Loucy (cell line): ENCODE data around the gene MKLN1.
"Not testable (repeated sequence)": the region's sequence is repeated elsewhere in the genome, so short reads cannot be mapped to it uniquely, and the experiment has no call there.

Experiments used
- H2AFZ ChIP-seq: fragments of 200-600 bp; sonication (generic); 2 replicates; pipeline ENCODE4 v1.6.0; 2016; ENCODE audit warnings: antibody characterized with exemption, mild to moderate bottlenecking, low read length, moderate library complexity
- H3F3A ChIP-seq: fragments of 200-600 bp; 2 replicates; pipeline ENCODE4 v1.6.0; 2016; ENCODE audit warnings: antibody characterized with exemption, low read depth, mild to moderate bottlenecking
- H3K27me3 ChIP-seq: fragments of 200-600 bp; sonication (generic); 2 replicates; pipeline ENCODE4 v1.6.1; 2014; ENCODE audit warnings: low read length, mild to moderate bottlenecking; ENCODE audit not compliant: insufficient read depth, poor library complexity, severe bottlenecking
- H3K36me3 ChIP-seq: fragments of 200-600 bp; sonication (generic); 2 replicates; pipeline ENCODE4 v1.6.1; 2016; ENCODE audit warnings: low read length; ENCODE audit not compliant: insufficient read depth
- H3K4me1 ChIP-seq: fragments of 200-600 bp; sonication (generic); 2 replicates; pipeline ENCODE4 v1.5.1; 2014; ENCODE audit warnings: low read length, mild to moderate bottlenecking; ENCODE audit not compliant: insufficient read depth, poor library complexity, severe bottlenecking
- H3K4me2 ChIP-seq: fragments of 200-600 bp; sonication (generic); 2 replicates; pipeline ENCODE4 v1.6.0; 2014; ENCODE audit warnings: antibody characterized with exemption, low read length, low read depth, mild to moderate bottlenecking; ENCODE audit not compliant: poor library complexity, severe bottlenecking
- H3K4me3 ChIP-seq: fragments of 200-600 bp; sonication (generic); 2 replicates; pipeline ENCODE4 v1.5.1; 2014; ENCODE audit warnings: low read length, mild to moderate bottlenecking, mixed read lengths; ENCODE audit not compliant: poor library complexity, severe bottlenecking
- H3K79me2 ChIP-seq: fragments of 200-600 bp; sonication (generic); 2 replicates; pipeline ENCODE4 v1.6.1; 2014; ENCODE audit warnings: low read length; ENCODE audit not compliant: insufficient read depth
- H3K9ac ChIP-seq: fragments of 200-600 bp; sonication (generic); 2 replicates; pipeline ENCODE4 v1.6.0; 2014; ENCODE audit warnings: mild to moderate bottlenecking, low read depth, low read length, moderate library complexity; ENCODE audit not compliant: poor library complexity, severe bottlenecking
- H3K9me2 ChIP-seq: fragments of 200-600 bp; sonication (generic); replicated peaks from 2 replicates; pipeline ENCODE4 v1.6.1; 2016; ENCODE audit warnings: low read depth, low read length, mixed read lengths
- H3K9me3 ChIP-seq: fragments of 200-600 bp; sonication (generic); 2 replicates; pipeline ENCODE4 v1.6.1; 2014; ENCODE audit warnings: mild to moderate bottlenecking, antibody characterized with exemption, low read length, low read depth; ENCODE audit not compliant: insufficient read depth
- H4K20me1 ChIP-seq: fragments of 200-600 bp; sonication (generic); 2 replicates; pipeline ENCODE4 v1.6.0; 2014; ENCODE audit warnings: antibody characterized with exemption, low read length, mild to moderate bottlenecking; ENCODE audit not compliant: insufficient read depth, poor library complexity, severe bottlenecking
- CTCF ChIP-seq: fragments of 200-600 bp; sonication (generic); conservative IDR thresholded peaks from 2 replicates; pipeline ENCODE4 v1.5.1; 2014; ENCODE audit warnings: mild to moderate bottlenecking, antibody characterized with exemption, low read length
- EZH2phosphoT487 ChIP-seq: fragments of 200-600 bp; IDR thresholded peaks from 2 replicates; pipeline ENCODE4 v1.6.1; 2018; ENCODE audit warnings: antibody characterized with exemption, mild to moderate bottlenecking, moderate library complexity, borderline replicate concordance

The MKLN1 gene

GRCh38 chr7:131331806-131332205 lies 4.1 kb downstream of the MKLN1 start:
- H3K4me2 ChIP-seq, result peak overlapping the region; percentile 91
- peaks cover 2% of the 10 kb centered on the region; the same call in 1 of the 2 replicates for H3K36me3 ChIP-seq
- H3K4me1 ChIP-seq, result peaks cover 46% of the 10 kb centered on the region
- H3F3A ChIP-seq, result no peaks in the 10 kb centered on the region
- H2AFZ ChIP-seq, result no peak overlapping the region
- H3K79me2 ChIP-seq, result peaks cover 89% of the 10 kb centered on the region
- peaks cover 4% of the 10 kb centered on the region for H3K27me3 ChIP-seq
- H3K9me3 ChIP-seq, result peaks cover 4% of the 10 kb centered on the region
- peaks cover 76% of the 10 kb centered on the region for H4K20me1 ChIP-seq
- TF ChIP-seq CTCF (no peak), EZH2phosphoT487 (no peak)
- peak overlapping the region; percentile 45 for H3K4me3 ChIP-seq
- no peaks in the 10 kb centered on the region for H3K9me2 ChIP-seq
- no peak overlapping the region for H3K9ac ChIP-seq

GRCh38 chr7:131332729-131333128 lies 5.1 kb downstream of the MKLN1 start:
- not testable (repeated sequence) for H3K9me2 ChIP-seq, H2AFZ ChIP-seq, H3K9me3 ChIP-seq, H3K27me3 ChIP-seq, H3K4me2 ChIP-seq, H3K36me3 ChIP-seq, H3K4me3 ChIP-seq, H3F3A ChIP-seq, H3K9ac ChIP-seq
- Histone ChIP-seq H4K20me1 (peaks cover 83% of the 10 kb centered on the region), H3K79me2 (peaks cover 97% of the 10 kb centered on the region), H3K4me1 (peaks cover 42% of the 10 kb centered on the region)

- H3K27me3 ChIP-seq, result no peaks in the 10 kb centered on the region
- no peak for TF ChIP-seq EZH2phosphoT487
- no peak for TF ChIP-seq CTCF
- H2AFZ ChIP-seq, result no peak overlapping the region
- peak overlapping the region; percentile 38 for H3K4me2 ChIP-seq
- peaks cover 22% of the 10 kb centered on the region for H3K4me1 ChIP-seq
- H3K9me2 ChIP-seq, result no peaks in the 10 kb centered on the region
- peaks cover 95% of the 10 kb centered on the region for H3K79me2 ChIP-seq
- no peak overlapping the region for H3K9ac ChIP-seq
- peaks cover 14% of the 10 kb centered on the region for H3K9me3 ChIP-seq
- peaks cover 76% of the 10 kb centered on the region for H4K20me1 ChIP-seq
- H3K36me3 ChIP-seq, result peaks cover 5% of the 10 kb centered on the region; the same call in 1 of the 2 replicates
- no peaks in the 10 kb centered on the region for H3F3A ChIP-seq
- H3K4me3 ChIP-seq, result peak overlapping the region; percentile 8
Measured at GRCh38 chr7:131335639-131336381, 8.1 kb downstream of the MKLN1 start.

- Histone ChIP-seq H3F3A (no peaks in the 10 kb centered on the region), H3K4me1 (peaks cover 11% of the 10 kb centered on the region), H2AFZ (no peak overlapping the region), H3K9ac (no peak overlapping the region), H3K4me3 (no peak overlapping the region), H3K79me2 (peaks cover 94% of the 10 kb centered on the region), H4K20me1 (peaks cover 76% of the 10 kb centered on the region), H3K27me3 (no peaks in the 10 kb centered on the region), H3K36me3 (peaks cover 5% of the 10 kb centered on the region; the same call in 1 of the 2 replicates), H3K9me2 (no peaks in the 10 kb centered on the region), H3K9me3 (peaks cover 14% of the 10 kb centered on the region), H3K4me2 (no peak overlapping the region)
- TF ChIP-seq CTCF, result no peak
- TF ChIP-seq EZH2phosphoT487, result no peak
Measured at GRCh38 chr7:131336956-131337355, 9.3 kb downstream of the MKLN1 start.
